Purkinje cell (primary cell): ENCODE results near the gene POTEC. TPM values are rescaled to one million over a fixed set of nuclear protein-coding genes. Genes with fewer than 3 reads are reported as not detected.

Source experiments
- polyA plus RNA-seq: library from polyadenylated mRNA; unstranded; fragments of >200 nt; fragmentation: Nextera tagmentation; gene quantifications from 2 replicates; pipeline ENCODE4 v1.2.1, GENCODE V29; 2014

The POTEC gene
- polyA plus RNA-seq, result not detected in 2 replicates

DNA sequence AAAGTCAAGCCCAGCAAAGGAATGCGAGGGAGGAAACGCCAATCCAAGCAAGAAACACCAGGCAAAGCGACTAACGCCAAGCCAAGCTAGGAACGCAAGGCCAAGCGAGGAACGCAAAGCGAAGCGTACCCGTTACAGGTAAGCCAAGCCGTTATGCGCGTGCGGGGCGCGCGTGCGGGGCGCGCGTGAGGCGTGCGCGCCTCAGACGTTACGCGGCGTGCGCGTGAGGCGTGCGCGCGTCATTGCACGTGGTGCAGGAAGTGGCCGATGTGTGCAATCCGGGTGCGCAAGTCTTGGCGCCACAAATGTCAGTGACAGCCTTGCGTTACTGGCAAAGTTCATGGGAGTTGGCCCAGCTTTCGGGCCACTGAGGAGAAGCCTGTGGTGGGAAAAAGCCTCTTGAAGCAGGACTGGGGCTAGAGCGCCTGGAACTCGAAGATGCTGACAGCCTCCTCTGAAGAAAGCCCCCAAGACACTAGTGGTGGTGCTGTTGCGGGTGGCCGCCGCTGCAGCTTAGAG is at the start of gene POTEC:
Gene POTEC (minus strand): TSS at position 155 of the 519 bp plus-strand sequence. CDS start 454 bp downstream, outside the sequence.

Other genes with a start within 250 kb of the POTEC start
- gene ANKRD30B, start 204.6 kb upstream of the POTEC start, polyA plus RNA-seq, result 2.1 TPM in 1 of 2 replicates, not detected in the other